WTC11 (cell line): ENCODE data around the gene CAMK2A. TPM values are rescaled to one million over a fixed set of nuclear protein-coding genes. Genes with fewer than 3 reads are reported as not detected.

ENCODE experiments used
- ATAC-seq: fragments of 200-7000 bp; cut with Tn5 transposase; 2 replicates; pipeline ENCODE4 v1.10.0; 2021; ENCODE audit warnings: mild to moderate bottlenecking, moderate library complexity
- CTCF ChIA-PET: fragments of 300-600 bp; sonication (Branson Sonifier 250); formaldehyde crosslinking; loops from one replicate; lab custom pipeline; 2021; ENCODE audit warnings: antibody characterized with exemption; lab: Charles Lee
- POLR2A ChIA-PET: fragments of 350-600 bp; sonication (Branson Sonifier 250); formaldehyde crosslinking; loops from one replicate; lab custom pipeline; 2021; ENCODE audit warnings: antibody characterized with exemption; lab: Charles Lee
- DNase-seq: peaks from one replicate; pipeline ENCODE4 v3.0.0; 2021; ENCODE audit warnings: low spot score
- H3K27ac Mint-ChIP-seq: 2 replicates; pipeline ENCODE4 v1.8.0; 2021; ENCODE audit warnings: mixed read lengths
- H3K27me3 Mint-ChIP-seq: 2 replicates; pipeline ENCODE4 v1.8.0; 2021; ENCODE audit warnings: low read depth, mild to moderate bottlenecking, moderate library complexity, mixed read lengths
- H3K36me3 Mint-ChIP-seq: 2 replicates; pipeline ENCODE4 v1.8.0; 2021; ENCODE audit warnings: mixed read lengths
- H3K4me1 Mint-ChIP-seq: 2 replicates; pipeline ENCODE4 v1.8.0; 2022; ENCODE audit warnings: mixed read lengths
- H3K4me3 Mint-ChIP-seq: 2 replicates; pipeline ENCODE4 v1.8.0; 2021; ENCODE audit warnings: mild to moderate bottlenecking, moderate library complexity, mixed read lengths
- H3K9me3 Mint-ChIP-seq: 2 replicates; pipeline ENCODE4 v1.8.0; 2021; ENCODE audit warnings: mixed read lengths
- ATF1 ChIP-seq: sonication (generic); formaldehyde crosslinking; IDR thresholded peaks from 2 replicates; pipeline ENCODE4 v1.8.1; 2023; ENCODE audit warnings: mild to moderate bottlenecking, moderate library complexity, missing genetic modification reagents
- CDX4 ChIP-seq: fragments of 250-450 bp; sonication (Bioruptor Pico); IDR thresholded peaks from 2 replicates; pipeline ENCODE4 v1.9.0; 2021; ENCODE audit warnings: moderate library complexity, mild to moderate bottlenecking, inconsistent platforms, borderline replicate concordance
- CTCF ChIP-seq: fragments of 200-600 bp; IDR thresholded peaks from 2 replicates; pipeline ENCODE4 v1.8.0; 2022; ENCODE audit warnings: antibody characterized with exemption
- E2F5 ChIP-seq: sonication (generic); formaldehyde crosslinking; IDR thresholded peaks from 2 replicates; pipeline ENCODE4 v1.8.1; 2022; ENCODE audit warnings: mild to moderate bottlenecking, moderate library complexity, missing genetic modification reagents
- GABPB1 ChIP-seq: sonication (generic); formaldehyde crosslinking; IDR thresholded peaks from 2 replicates; pipeline ENCODE4 v1.8.1; 2023; ENCODE audit warnings: mild to moderate bottlenecking, missing genetic modification reagents
- GRHL2 ChIP-seq: fragments of 250-450 bp; sonication (Bioruptor Pico); IDR thresholded peaks from 2 replicates; pipeline ENCODE4 v1.8.0; 2022; ENCODE audit warnings: mild to moderate bottlenecking, moderate library complexity; ENCODE audit not compliant: insufficient replicate concordance, severe bottlenecking
- JUN ChIP-seq: sonication (generic); formaldehyde crosslinking; IDR thresholded peaks from 2 replicates; pipeline ENCODE4 v1.8.0; 2023; ENCODE audit warnings: mild to moderate bottlenecking, missing genetic modification reagents
- MYBL2 ChIP-seq: sonication (generic); formaldehyde crosslinking; IDR thresholded peaks from 2 replicates; pipeline ENCODE4 v1.8.1; 2023; ENCODE audit warnings: mild to moderate bottlenecking, moderate library complexity, missing genetic modification reagents
- NFE2L1 ChIP-seq: sonication (generic); formaldehyde crosslinking; IDR thresholded peaks from 2 replicates; pipeline ENCODE4 v1.8.1; 2023; ENCODE audit warnings: missing genetic modification reagents
- OVOL2 ChIP-seq: fragments of 250-450 bp; sonication (Bioruptor Pico); IDR thresholded peaks from 2 replicates; pipeline ENCODE4 v1.9.0; 2021; ENCODE audit warnings: mild to moderate bottlenecking, borderline replicate concordance
- PREB ChIP-seq: sonication (generic); formaldehyde crosslinking; IDR thresholded peaks from 2 replicates; pipeline ENCODE4 v1.8.1; 2022; ENCODE audit warnings: mild to moderate bottlenecking, missing genetic modification reagents, moderate library complexity, borderline replicate concordance
- SMAD3 ChIP-seq: sonication (generic); formaldehyde crosslinking; IDR thresholded peaks from 2 replicates; pipeline ENCODE4 v1.8.0; 2022; ENCODE audit warnings: missing genetic modification reagents, mild to moderate bottlenecking, borderline replicate concordance
- SMAD4 ChIP-seq: sonication (generic); formaldehyde crosslinking; IDR thresholded peaks from 2 replicates; pipeline ENCODE4 v1.8.0; 2022; ENCODE audit warnings: mild to moderate bottlenecking, missing genetic modification reagents
- STAT6 ChIP-seq: sonication (generic); formaldehyde crosslinking; conservative IDR thresholded peaks from 2 replicates; pipeline ENCODE4 v1.8.1; 2023; ENCODE audit warnings: mild to moderate bottlenecking, low read depth, missing genetic modification reagents, moderate library complexity
- TEAD1 ChIP-seq: sonication (generic); formaldehyde crosslinking; IDR thresholded peaks from 2 replicates; pipeline ENCODE4 v1.8.0; 2022; ENCODE audit warnings: mild to moderate bottlenecking, missing genetic modification reagents
- TEAD4 ChIP-seq: sonication (generic); formaldehyde crosslinking; IDR thresholded peaks from 2 replicates; pipeline ENCODE4 v1.8.0; 2022; ENCODE audit warnings: mild to moderate bottlenecking, missing genetic modification reagents
- ZNF138 ChIP-seq: sonication (generic); formaldehyde crosslinking; conservative IDR thresholded peaks from 2 replicates; pipeline ENCODE4 v1.8.1; 2022; ENCODE audit warnings: mild to moderate bottlenecking, moderate library complexity, missing genetic modification reagents
- ZNF219 ChIP-seq: sonication (generic); formaldehyde crosslinking; IDR thresholded peaks from 2 replicates; pipeline ENCODE4 v1.8.0; 2023; ENCODE audit warnings: missing genetic modification reagents, mild to moderate bottlenecking, borderline replicate concordance
- ZNF423 ChIP-seq: fragments of 250-450 bp; sonication (Bioruptor Pico); IDR thresholded peaks from 2 replicates; pipeline ENCODE4 v2.1.2; 2022; ENCODE audit warnings: mild to moderate bottlenecking, moderate library complexity
- ZNF425 ChIP-seq: fragments of 250-450 bp; sonication (Bioruptor Pico); conservative IDR thresholded peaks from 2 replicates; pipeline ENCODE4 v1.9.0; 2021; ENCODE audit warnings: mild to moderate bottlenecking
- ZNF512 ChIP-seq: sonication (generic); formaldehyde crosslinking; IDR thresholded peaks from 2 replicates; pipeline ENCODE4 v1.8.1; 2022; ENCODE audit warnings: missing genetic modification reagents, borderline replicate concordance
- total RNA-seq: library from RNA; stranded (reverse); gene quantifications from 3 replicates; pipeline ENCODE4 v1.2.3, GENCODE V29; 2021

CAMK2A gene
- total RNA-seq, 1 experiment from 2014 or later = 0.13 TPM

- POLR2A ChIA-PET = no interaction called here
- DNase-seq = peak; percentile 90
- H3K4me1 Mint-ChIP-seq = 0 out of 2 replicates have a peak, but pooled peaks cover 2% of the 10 kb centered on the region
- peak; percentile 92 for ATAC-seq
- no peak overlapping the region for H3K27ac Mint-ChIP-seq
- peaks cover 9% of the 10 kb centered on the region for H3K27me3 Mint-ChIP-seq
- TF ChIP-seq ZNF423 (CRISPR knock-in tag) (no peak), TEAD1 (no peak), GRHL2 (CRISPR knock-in tag) (no peak), ZNF512 (CRISPR knock-in tag) (no peak), NFE2L1 (CRISPR knock-in tag) (no peak), SMAD3 (CRISPR knock-in tag) (no peak), OVOL2 (CRISPR knock-in tag) (no peak), CTCF (peak; percentile 87)
- TF ChIP-seq, all 79 proteins: peak for 1
- no peaks in the 10 kb centered on the region for H3K36me3 Mint-ChIP-seq
- no peak overlapping the region for H3K4me3 Mint-ChIP-seq
- CTCF ChIA-PET = interaction anchor here (0.6 to 2.9 kb wide), 35 partner anchors 8 to 932 kb away, joined by 3 to 20 read pairs (median 4); partner anchors contain the start of genes CDX1 and PDGFRB
- no peaks in the 10 kb centered on the region for H3K9me3 Mint-ChIP-seq
Measured at GRCh38 chr5:150217873-150218692, 71.5 kb downstream of the CAMK2A start.

- H3K27me3 Mint-ChIP-seq = peaks cover 9% of the 10 kb centered on the region
- ChIA-PET CTCF (interaction anchor here (2.2 to 2.4 kb wide), 2 partner anchors 10 to 55 kb away, joined by 11 to 20 read pairs; no protein-coding TSS in a partner anchor), POLR2A (no interaction called here)
Measured at GRCh38 chr5:150217038-150217437, 72.5 kb downstream of the CAMK2A start.

More at GRCh38 chr5:150217038-150217437, 72.5 kb downstream of the CAMK2A start:
- no peak for TF ChIP-seq E2F5 (CRISPR knock-in tag)
- TF ChIP-seq PREB (CRISPR knock-in tag) = no peak
- no peak for TF ChIP-seq SMAD4 (CRISPR knock-in tag)
- no peak for TF ChIP-seq GABPB1 (CRISPR knock-in tag)
- no peak for TF ChIP-seq NFE2L1 (CRISPR knock-in tag)
- TF ChIP-seq MYBL2 = no peak
- TF ChIP-seq CDX4 = no peak
- no peak for TF ChIP-seq STAT6 (CRISPR knock-in tag)
- no peak for TF ChIP-seq ZNF219 (CRISPR knock-in tag)
- TF ChIP-seq TEAD4 (CRISPR knock-in tag) = no peak
- TF ChIP-seq ZNF425 = no peak
- TF ChIP-seq GRHL2 (CRISPR knock-in tag) = no peak
- no peak for TF ChIP-seq JUN (CRISPR knock-in tag)
- no peak for TF ChIP-seq ATF1
- TF ChIP-seq ZNF138 (CRISPR knock-in tag) = no peak
- no peak overlapping the region for H3K4me3 Mint-ChIP-seq
- no peaks in the 10 kb centered on the region for H3K36me3 Mint-ChIP-seq
- H3K9me3 Mint-ChIP-seq = no peaks in the 10 kb centered on the region
- ATAC-seq (no peak), DNase-seq (no peak)
- no peak overlapping the region for H3K27ac Mint-ChIP-seq
- peaks cover 7% of the 10 kb centered on the region for H3K4me1 Mint-ChIP-seq
